Measurements from ENCODE around the gene CUX1.
"Not testable (repeated sequence)": the region's sequence is repeated elsewhere in the genome, so short reads cannot be mapped to it uniquely, and the experiment has no call there.

GRCh38 chr7:101888564-101888963, 71.1 kb downstream of the CUX1 start:
- TF ChIP-seq CTCF (IDR thresholded peaks at IDR 0.05; ENCODE audit: low read length); EZH2 (optimal IDR thresholded peaks at IDR 0.05; ENCODE audit: low read depth, low read length): not testable (repeated sequence)

All from MM.1S (cell line).